Measurements from ENCODE around the gene SHISA2. TPM values are rescaled to one million over a fixed set of nuclear protein-coding genes. Genes with fewer than 3 reads are reported as not detected.

The SHISA2 gene
- polyA plus RNA-seq, 1 experiment = not detected

- DNase-seq (ENCODE audit: low read depth) = no peak
- no peak for TF ChIP-seq CTCF (IDR thresholded peaks at IDR 0.05; ENCODE audit: insufficient read depth, low read depth, low read length)
- Histone ChIP-seq H3K4me3 (ENCODE audit: low read depth, low read length) (no peak overlapping the region), H3K27me3 (ENCODE audit: control insufficient read depth, insufficient read depth, low read length) (no peaks in the 10 kb centered on the region), H3K36me3 (ENCODE audit: control insufficient read depth, insufficient read depth, low read length) (no peaks in the 10 kb centered on the region)
- CTCF ChIA-PET = no interaction called here
- POLR2A ChIA-PET = no interaction called here
These were observed 10.4 kb downstream of the SHISA2 start for GRCh38 chr13:26041444-26041843.

GRCh38 chr13:26038931-26039475, 12.8 kb downstream of the SHISA2 start:
- DNase-seq (ENCODE audit: low read depth) = no peak
- POLR2A ChIA-PET = no interaction called here
- TF ChIP-seq CTCF (IDR thresholded peaks at IDR 0.05; ENCODE audit: insufficient read depth, low read depth, low read length) = no peak
- no peak overlapping the region for H3K4me3 ChIP-seq (ENCODE audit: low read depth, low read length)
- H3K27me3 ChIP-seq (ENCODE audit: control insufficient read depth, insufficient read depth, low read length) = no peaks in the 10 kb centered on the region
- CTCF ChIA-PET = interaction anchor here (0.8 to 1.0 kb wide), 2 partner anchors 10 to 12 kb away, joined by 3 read pairs; no protein-coding TSS in a partner anchor
- no peaks in the 10 kb centered on the region for H3K36me3 ChIP-seq (ENCODE audit: control insufficient read depth, insufficient read depth, low read length)

- peak; percentile 37 for TF ChIP-seq CTCF (IDR thresholded peaks at IDR 0.05; ENCODE audit: insufficient read depth, low read depth, low read length)
- Histone ChIP-seq H3K36me3 (ENCODE audit: control insufficient read depth, insufficient read depth, low read length) (no peaks in the 10 kb centered on the region), H3K27me3 (ENCODE audit: control insufficient read depth, insufficient read depth, low read length) (no peaks in the 10 kb centered on the region), H3K4me3 (ENCODE audit: low read depth, low read length) (no peak overlapping the region)
- ChIA-PET CTCF (interaction anchor here (0.7 to 1.2 kb wide), 2 partner anchors 103 to 463 kb away, joined by 3 read pairs; no protein-coding TSS in a partner anchor), POLR2A (no interaction called here)
- DNase-seq (ENCODE audit: low read depth) = no peak
These were observed 14.5 kb downstream of the SHISA2 start for GRCh38 chr13:26037302-26037701.

- POLR2A ChIA-PET = no interaction called here
- no peak overlapping the region for H3K4me3 ChIP-seq (ENCODE audit: low read depth, low read length)
- no peaks in the 10 kb centered on the region for H3K36me3 ChIP-seq (ENCODE audit: control insufficient read depth, insufficient read depth, low read length)
- no peak for DNase-seq (ENCODE audit: low read depth)
- CTCF ChIA-PET = interaction anchor here (0.6 to 1.2 kb wide), 3 partner anchors 22 to 704 kb away, joined by 3 read pairs; no protein-coding TSS in a partner anchor
- no peaks in the 10 kb centered on the region for H3K27me3 ChIP-seq (ENCODE audit: control insufficient read depth, insufficient read depth, low read length)
- TF ChIP-seq CTCF (IDR thresholded peaks at IDR 0.05; ENCODE audit: insufficient read depth, low read depth, low read length) = no peak
These were observed 15.4 kb downstream of the SHISA2 start for GRCh38 chr13:26036383-26036782.

GRCh38 chr13:26034018-26034417, 17.8 kb downstream of the SHISA2 start:
- POLR2A ChIA-PET = no interaction called here
- TF ChIP-seq CTCF (IDR thresholded peaks at IDR 0.05; ENCODE audit: insufficient read depth, low read depth, low read length) = no peak
- DNase-seq (ENCODE audit: low read depth) = no peak
- no peaks in the 10 kb centered on the region for H3K27me3 ChIP-seq (ENCODE audit: control insufficient read depth, insufficient read depth, low read length)
- no peak overlapping the region for H3K4me3 ChIP-seq (ENCODE audit: low read depth, low read length)
- CTCF ChIA-PET = no interaction called here
- H3K36me3 ChIP-seq (ENCODE audit: control insufficient read depth, insufficient read depth, low read length) = no peaks in the 10 kb centered on the region
